GM12875 (cell line): Measurements from ENCODE around the gene SPATA31A3.
"Not testable (repeated sequence)": the region's sequence is repeated elsewhere in the genome, so short reads cannot be mapped to it uniquely, and the experiment has no call there.

Experiments used
- H3K4me3 ChIP-seq: one replicate; pipeline ENCODE4 v1.5.1; 2011; ENCODE audit warnings: low read depth, low read length, control low read depth

Gene SPATA31A3

DNA sequence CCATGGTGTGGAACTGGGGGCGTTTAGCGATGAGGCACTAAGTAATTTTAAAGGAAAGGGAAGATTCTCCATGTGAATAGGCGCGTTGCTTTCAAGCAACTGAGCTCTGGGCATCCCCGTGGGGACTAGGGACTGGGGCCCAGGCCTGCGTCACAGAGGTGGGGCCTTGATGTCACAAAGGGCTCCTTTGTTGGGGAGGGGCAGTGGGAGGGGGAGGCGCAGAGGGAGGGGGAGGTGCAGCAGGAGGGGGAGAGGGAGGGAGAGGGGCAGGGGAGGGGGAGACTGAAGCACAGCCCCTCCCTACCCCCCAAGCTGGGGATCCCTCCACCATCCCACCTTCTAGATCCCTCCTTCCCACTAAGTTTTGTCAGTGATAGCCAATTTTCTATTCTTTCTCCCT, at the start of gene SPATA31A3:
SPATA31A3 (minus strand) TSS at position 101 of the 400 bp plus-strand sequence; CDS start at position 72, 29 bp downstream.
- not testable (repeated sequence) for H3K4me3 ChIP-seq

DNA sequence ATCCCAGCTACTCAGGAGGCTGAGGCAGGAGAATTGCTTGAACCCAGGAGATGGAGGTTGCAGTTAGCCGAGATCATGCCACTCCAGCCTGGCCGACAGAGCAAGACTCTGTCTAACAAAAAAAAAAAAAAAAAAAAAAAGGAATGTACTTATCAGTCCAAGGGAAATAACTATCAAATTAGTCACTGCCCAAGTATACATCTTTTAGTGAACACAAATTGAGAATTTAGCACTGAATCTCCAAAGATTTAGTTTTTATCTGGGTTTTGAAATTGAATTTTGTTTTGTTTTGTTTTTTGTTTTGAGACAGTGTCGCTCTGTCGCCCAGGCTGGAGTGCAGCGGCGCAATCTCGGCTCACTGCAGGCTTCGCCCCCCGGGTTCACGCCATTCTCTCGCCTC, 39.8 kb downstream of the SPATA31A3 start:
- H3K4me3 ChIP-seq: not testable (repeated sequence)

GRCh38 chr9:66942400-66943155, 49.8 kb downstream of the SPATA31A3 start:
- not testable (repeated sequence) for H3K4me3 ChIP-seq

- H3K4me3 ChIP-seq: not testable (repeated sequence)
These were observed 52.2 kb downstream of the SPATA31A3 start for GRCh38 chr9:66939878-66940830.

DNA sequence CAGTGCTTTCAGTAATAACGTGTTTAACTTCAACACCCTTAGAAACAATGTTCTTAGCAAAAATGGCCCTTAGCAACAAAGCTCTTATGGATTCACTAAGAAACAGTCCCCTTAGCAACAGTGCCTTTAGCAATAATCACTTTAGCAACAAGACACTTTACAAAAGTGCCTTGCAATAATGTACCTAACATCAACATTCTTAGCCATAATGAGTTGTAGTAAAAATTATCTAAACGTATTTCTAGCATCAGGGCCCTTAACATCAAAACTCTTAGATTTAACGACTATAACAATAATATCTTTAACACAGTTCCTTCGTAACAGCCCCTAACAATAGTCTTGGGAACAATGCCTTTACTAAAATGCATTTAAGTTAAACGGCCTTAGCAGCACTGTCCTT, 54.0 kb downstream of the SPATA31A3 start:
- H3K4me3 ChIP-seq: not testable (repeated sequence)

GRCh38 chr9:66937662-66938061, 54.7 kb downstream of the SPATA31A3 start:
- not testable (repeated sequence) for H3K4me3 ChIP-seq
